NCI-H1694 treated with DMSO at 0.1 percent for 48 hours (cell line): ENCODE measurements around the gene PSPC1.
"Not testable (repeated sequence)": the region's sequence is repeated elsewhere in the genome, so short reads cannot be mapped to it uniquely, and the experiment has no call there.

Experiments used
- DNase-seq: peaks from one replicate; lab custom pipeline; 2025; lab: John Stamatoyannopoulos, UW

Gene PSPC1

DNA sequence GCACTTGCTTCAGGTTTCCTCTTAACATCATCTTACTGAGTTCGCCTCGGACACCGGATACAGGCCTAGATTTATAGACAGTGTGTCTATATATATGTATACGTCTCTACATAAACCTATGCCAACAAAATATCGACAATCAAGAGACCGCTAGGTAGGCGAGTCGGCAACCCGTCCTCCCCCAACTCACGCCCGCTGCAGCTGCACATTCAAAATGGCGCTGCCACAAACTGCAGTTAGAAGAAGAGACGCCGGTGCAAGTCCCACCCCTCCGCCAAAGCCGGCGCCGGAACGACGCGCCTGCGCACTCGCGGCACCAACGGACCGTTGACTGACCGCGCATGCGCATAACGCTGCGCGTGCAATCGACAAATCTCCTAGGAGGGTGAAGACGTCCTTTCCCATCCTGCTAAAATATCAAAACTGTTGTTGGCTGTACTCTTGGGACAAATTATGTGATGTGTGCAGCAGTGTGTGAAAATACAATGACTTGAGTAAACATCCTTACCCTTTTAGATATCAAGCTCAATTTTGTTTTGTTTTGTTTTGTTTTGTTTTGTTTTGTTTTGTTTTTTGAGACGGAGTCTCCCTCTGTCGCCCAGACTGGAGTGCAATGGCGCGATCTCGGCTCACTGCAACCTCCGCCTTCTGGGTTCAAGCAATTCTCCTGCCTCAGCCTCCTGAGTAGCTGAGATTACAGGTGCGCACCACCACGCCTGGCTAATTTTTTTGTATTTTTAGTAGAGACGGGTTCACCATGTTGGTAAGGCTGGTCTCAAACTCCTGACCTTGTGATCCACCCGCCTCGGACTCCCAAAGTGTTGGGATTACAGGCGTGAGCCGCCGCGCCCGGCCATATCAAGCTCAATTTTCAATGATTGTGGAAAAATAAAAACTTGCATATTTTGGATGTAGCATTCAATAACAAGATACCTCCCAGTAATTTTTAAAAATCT, at the start of gene PSPC1:
PSPC1 (minus strand) TSS at position 219 of the 956 bp plus-strand sequence; CDS start at position 31, 188 bp downstream.
- peak; percentile 93 for DNase-seq

GRCh38 chr13:19822673-19823072, 39.9 kb upstream of the PSPC1 start:
- no peak for DNase-seq

GRCh38 chr13:19818223-19818842, 35.6 kb upstream of the PSPC1 start:
- no peak for DNase-seq

DNA sequence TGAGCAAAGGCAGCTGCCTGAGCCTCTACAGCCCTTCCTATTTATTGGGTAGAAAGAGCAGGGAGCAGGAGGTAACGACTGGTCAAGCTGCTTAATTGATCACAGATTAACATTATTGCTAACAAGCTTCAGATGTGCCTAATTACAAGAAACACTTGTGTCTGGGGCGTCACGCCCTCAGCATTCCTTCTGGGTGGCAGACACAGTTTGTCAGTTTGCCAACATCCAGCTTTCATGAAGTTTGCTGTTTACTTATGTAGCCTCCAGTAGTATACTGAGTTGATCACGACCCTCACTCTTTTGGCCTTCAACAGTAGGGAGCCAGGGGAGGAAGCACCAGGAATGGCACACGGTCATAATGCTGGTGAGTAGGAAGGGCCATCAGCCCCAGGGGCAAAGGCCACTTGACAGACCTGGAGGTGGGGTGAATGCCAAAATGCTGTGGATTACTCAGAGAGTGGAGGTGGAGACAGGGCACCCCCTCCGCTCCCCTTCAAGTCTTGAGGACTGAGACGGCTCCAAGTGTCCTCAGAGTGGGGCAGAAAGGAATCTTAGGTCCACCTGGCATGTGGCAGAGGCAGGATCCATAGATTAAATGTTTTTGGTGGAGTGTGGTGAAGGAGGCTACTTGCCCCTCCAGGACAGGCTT, 34.9 kb upstream of the PSPC1 start:
- no peak for DNase-seq

GRCh38 chr13:19817106-19817505, 34.4 kb upstream of the PSPC1 start:
- DNase-seq: no peak

DNA sequence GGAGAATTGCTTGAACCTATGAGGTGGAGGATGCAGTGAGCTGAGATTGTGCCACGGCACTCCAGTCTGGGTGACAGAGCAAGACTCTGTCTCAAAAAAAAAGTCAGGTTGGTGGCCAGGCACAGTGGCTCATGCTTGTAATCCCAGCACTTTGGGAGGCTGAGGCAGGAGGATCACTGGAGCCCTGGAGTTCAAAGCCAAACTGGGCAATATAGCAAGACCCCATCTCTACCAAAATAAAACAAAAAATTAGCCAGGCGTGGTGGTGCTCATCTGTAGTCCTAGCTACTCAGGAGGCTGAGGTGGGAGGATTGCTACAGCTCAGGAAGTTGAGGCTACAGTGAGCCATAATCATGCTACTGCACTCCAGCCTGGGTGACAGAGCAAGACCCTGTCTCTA, 33.1 kb upstream of the PSPC1 start:
- not testable (repeated sequence) for DNase-seq

DNA sequence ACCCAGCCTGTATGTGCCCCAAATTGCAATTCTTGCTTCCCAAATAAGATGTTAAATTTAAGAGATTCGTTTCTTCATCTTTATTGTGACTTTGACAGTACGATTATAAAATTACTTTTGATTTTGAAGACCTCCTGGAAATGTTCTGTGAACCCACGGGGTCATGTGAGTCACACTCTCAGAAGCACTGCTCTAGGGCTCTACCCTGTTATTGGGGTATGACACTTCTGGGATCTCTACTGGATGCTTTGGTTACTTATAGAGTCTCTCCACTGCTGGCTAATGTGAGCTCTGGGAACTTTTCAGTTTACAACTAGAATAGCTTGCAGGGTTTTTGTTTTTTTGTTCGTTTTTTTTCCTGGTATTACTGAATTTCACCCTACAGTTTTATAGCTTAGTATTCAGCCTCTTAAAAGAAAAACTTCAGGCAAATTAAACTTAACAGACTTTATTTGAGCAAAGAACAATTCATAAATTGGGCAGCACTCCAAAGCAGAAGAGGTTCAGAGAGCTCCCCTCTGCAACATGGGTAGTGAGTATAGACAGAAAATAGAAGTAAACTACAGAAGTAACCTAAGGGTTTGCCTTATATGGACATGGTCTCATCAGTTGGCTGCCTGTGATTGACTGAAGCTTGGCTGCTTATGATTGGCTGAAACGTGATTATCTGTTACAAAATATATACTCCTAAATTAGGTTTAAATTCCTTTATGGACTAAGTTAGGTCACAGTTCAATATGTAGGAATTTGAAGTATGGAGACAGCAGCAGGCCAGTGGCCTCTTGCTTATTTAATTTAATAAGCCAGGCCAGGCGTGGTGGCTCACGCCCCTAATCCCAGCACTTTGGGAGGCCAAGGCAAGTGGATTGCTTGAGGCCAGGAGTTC, 28.5 kb upstream of the PSPC1 start:
- DNase-seq: no peak

DNA sequence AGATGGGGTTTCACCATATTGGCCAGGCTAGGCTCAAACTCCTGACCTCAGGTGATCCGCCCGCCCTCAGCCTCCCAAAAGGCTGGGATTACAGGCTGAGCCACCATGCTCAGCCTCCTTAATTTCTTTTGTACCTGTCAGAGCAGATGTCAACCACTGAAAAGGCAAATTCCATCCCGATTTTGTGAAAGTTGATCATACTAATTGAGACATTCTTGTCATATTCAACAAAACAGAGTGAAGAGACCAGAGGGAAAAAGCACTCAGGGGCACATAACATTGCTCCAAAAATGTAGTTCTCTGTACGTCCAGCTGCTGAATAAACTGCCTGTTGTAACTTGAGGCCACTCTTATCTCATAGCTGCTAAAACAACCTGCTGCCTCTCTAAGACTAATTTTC, 27.4 kb upstream of the PSPC1 start:
- DNase-seq: no peak

- DNase-seq: no peak
Measured at GRCh38 chr13:19805765-19806164, 23.0 kb upstream of the PSPC1 start.

DNA sequence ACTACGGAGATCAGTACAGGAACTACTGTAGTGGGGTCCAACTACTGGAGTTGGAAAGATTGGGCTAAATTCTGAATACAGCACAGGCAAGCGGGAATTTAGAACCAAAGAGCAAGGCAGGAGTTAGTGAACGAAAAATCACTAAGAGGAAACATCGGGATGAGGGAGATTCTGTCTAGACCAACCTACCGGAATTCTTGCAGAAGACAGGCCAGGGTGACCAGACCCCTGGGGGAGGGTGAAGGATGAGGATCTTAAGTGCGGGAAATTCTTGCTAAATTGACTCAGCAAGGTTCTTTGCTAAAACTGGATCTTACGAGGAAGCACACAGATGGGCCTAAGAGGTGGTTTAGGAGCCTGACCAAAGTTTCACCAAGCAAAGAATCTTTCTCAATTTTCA, 13.2 kb upstream of the PSPC1 start:
- no peak for DNase-seq

DNA sequence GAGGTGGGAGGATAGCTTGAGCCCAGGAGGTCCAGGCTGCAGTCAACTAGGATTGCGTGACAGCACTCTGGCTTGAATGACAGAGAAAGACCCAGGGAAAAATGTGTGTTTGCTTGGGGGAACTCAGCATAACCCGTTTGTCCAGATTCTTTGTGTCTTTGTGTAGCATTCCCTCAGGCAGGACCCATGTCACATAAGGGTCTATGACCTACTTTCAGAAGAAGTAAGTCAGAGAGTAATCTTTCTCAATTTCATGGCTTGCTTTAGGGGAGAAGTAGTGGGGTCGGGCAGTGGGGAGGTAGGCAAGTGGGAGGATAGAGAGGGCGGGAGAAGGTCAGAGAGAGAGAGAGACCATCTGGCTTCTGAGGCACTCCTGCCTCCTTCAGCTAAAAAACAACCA, 11.9 kb upstream of the PSPC1 start:
- DNase-seq: no peak

- no peak for DNase-seq
Measured at GRCh38 chr13:19791953-19792537, 9.3 kb upstream of the PSPC1 start.

DNA sequence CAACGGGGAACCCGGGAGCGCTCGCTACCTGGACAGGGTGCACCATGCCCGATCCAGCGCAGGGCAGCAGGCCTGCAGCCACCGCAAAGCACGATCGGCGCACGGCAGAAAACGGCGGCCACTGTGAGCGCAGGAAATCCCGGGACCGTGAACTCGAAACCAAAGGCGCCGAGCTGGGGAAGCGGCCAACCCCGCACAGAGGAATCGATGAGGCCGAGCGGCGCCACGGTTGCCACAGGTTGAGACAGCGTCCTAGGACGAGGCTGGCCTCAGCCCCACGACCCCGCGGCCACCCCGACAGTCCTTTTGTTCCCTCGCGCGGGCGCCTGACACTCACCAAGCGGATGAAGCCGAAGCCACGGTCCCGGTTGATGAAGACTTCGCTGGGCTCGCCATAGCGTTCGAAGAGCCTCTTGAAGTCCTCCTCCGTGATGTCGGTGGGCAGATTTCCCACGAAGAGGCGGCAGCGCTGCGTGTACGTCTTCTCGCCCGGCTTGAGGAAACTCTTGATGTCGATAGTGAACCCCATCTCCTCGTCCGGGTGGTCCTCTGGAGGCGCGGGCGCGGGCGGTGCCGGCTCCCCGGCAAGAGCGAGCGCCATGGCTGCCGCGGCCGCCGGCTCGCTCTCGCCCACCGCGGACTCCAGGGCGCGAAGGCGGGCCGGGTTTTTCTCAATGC, 557 bp downstream of the PSPC1 start:
- no peak for DNase-seq

DNA sequence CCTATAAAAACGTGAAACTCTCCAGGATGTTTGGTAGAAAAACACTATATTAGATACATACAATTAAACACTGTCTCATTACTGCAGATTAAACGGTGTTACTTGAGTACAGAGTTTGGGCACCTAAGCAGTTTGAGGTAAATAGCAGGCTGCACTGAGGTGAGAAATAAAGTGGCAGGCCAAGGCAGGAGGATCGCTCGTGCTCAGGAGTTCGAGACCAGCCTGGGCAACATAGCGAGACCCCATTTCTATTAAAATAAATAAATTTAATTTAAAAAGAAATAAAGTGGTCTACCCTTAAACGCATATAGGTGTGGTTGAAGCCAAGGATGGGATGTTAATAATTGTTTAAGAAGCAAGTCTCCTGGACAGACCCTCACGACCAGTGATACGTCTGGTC, 1.2 kb downstream of the PSPC1 start:
- no peak for DNase-seq

DNA sequence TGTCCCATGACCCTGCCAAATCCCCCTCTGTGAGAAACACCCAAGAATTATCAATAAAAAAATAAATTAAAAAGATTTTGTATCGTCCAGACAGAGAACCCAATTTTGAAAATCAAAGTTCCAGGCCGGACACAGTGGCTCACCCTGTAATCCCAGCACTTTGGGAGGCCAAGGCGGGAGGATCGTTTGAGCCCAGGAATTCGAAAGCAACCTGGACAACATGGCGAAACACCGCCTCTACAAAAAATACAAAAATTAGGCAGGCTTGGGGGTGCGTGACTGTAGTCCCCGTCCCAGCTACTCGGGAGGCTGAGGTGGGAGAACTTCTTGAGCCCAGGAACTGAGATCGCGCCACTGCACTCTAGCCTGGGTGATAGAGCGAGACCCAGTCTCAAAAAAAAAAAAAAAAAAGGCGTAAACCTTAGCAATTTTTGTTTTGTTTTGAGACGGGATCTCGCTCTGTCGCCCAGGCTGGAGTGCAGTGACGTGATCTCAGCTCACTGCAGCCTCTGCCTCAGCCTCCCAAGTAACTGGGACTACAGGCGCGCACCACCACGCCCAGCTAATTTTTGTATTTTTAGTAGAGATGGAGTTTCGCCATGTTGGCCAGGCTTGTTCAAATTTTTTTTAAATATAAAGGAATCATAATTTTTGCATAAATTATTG, 1.9 kb downstream of the PSPC1 start:
- DNase-seq: not testable (repeated sequence)

- DNase-seq: no peak
Measured at GRCh38 chr13:19772306-19772705, 10.4 kb downstream of the PSPC1 start.

- DNase-seq: no peak
Measured at GRCh38 chr13:19769854-19770253, 12.9 kb downstream of the PSPC1 start.

DNA sequence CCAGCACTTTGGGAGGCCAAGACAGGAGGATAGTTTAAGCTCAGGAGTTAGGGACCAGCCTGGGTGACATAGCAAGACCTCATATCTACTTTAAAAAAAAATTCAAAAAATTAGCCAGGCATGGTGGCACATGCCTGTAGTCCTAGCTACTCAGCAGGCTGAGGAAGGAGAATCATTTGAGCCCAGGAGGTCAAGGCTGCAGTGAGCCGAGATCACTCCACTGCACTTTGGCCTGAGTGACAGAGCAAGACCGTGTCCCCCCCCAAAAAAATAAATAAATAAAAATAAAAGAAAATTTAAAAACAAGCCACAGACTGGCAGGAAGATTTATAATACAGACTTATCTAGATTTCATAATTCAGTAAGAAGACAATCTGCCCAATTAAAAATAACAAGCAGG, 14.8 kb downstream of the PSPC1 start:
- DNase-seq: no peak

GRCh38 chr13:19766591-19766990, 16.2 kb downstream of the PSPC1 start:
- DNase-seq: no peak

DNA sequence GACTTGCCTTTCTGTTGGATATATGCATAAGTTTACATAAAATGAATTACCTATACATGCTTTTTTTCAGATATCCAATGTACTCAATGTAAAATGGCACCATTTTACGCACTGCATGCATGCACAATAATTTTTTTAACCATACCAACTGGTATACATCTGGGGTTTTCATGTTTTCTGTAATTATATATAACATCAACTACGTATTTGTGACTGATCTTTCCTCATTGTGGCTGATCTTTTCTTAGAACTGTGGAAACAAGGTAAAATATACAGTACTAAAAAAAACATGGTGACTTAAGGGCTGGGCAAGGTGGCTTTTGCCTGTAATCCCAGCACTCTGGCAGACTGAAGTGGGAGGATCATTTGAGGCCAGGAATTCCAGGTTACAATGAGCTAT, 18.5 kb downstream of the PSPC1 start:
- no peak for DNase-seq
